Activated T-helper 1 cell treated with anti-CD3 and anti-CD28 coated beads, Interleukin-12 subunit alpha, Interleukin-12 subunit beta, Interleukin-2, Interleukin-4 antibody, amounts not matched to agents 30 ng/mL and 10 ng/mL and 1 ng/mL, durations not matched to agents 14 hours and 24 hours and 36 hours (primary cell): ENCODE results near the gene CAMTA1. TPM values are rescaled to one million over a fixed set of nuclear protein-coding genes. Genes with fewer than 3 reads are reported as not detected.

Source experiments
- DNase-seq: peaks from one replicate; pipeline ENCODE4 v3.0.0; 2021; ENCODE audit warnings: low spot score
- H3K27ac Mint-ChIP-seq: one replicate; pipeline ENCODE4 v1.8.0; 2021; ENCODE audit warnings: mild to moderate bottlenecking, mixed read lengths
- H3K27me3 Mint-ChIP-seq: one replicate; pipeline ENCODE4 v1.8.0; 2022; ENCODE audit warnings: mild to moderate bottlenecking, moderate library complexity, mixed read lengths; ENCODE audit not compliant: insufficient read depth
- H3K36me3 Mint-ChIP-seq: one replicate; pipeline ENCODE4 v1.8.0; 2021; ENCODE audit warnings: low read depth, mixed read lengths
- H3K4me1 Mint-ChIP-seq: one replicate; pipeline ENCODE4 v1.8.0; 2021; ENCODE audit warnings: low read depth, mixed read lengths
- H3K4me3 Mint-ChIP-seq: one replicate; pipeline ENCODE4 v1.8.0; 2021; ENCODE audit warnings: mild to moderate bottlenecking, moderate library complexity, mixed read lengths
- H3K9me3 Mint-ChIP-seq: one replicate; pipeline ENCODE4 v1.8.0; 2021; ENCODE audit warnings: mixed read lengths
- intact Hi-C: fragments of 100-400 bp; cut with micrococcal nuclease; formaldehyde crosslinking; loops from one replicate; pipeline ENCODE4 v1.15.1; 2024
- total RNA-seq: library from RNA; stranded (reverse); gene quantifications from 2 replicates; pipeline ENCODE4 v1.2.3, GENCODE V29; 2022

CAMTA1 gene
- total RNA-seq, 1 donor from 2014 or later: 57.2 TPM

- H3K27me3 Mint-ChIP-seq: no peaks in the 10 kb centered on the region
- H3K4me3 Mint-ChIP-seq: no peak overlapping the region
- no peak overlapping the region for H3K27ac Mint-ChIP-seq
- no peaks in the 10 kb centered on the region for H3K36me3 Mint-ChIP-seq
- H3K4me1 Mint-ChIP-seq: no peaks in the 10 kb centered on the region
- intact Hi-C loops: no loop called here
- H3K9me3 Mint-ChIP-seq: no peaks in the 10 kb centered on the region
- DNase-seq: no peak
These were observed 691.1 kb downstream of the CAMTA1 start for GRCh38 chr1:7476402-7476801.

- Mint-ChIP-seq H3K27ac (no peak overlapping the region), H3K9me3 (no peaks in the 10 kb centered on the region), H3K36me3 (no peaks in the 10 kb centered on the region), H3K27me3 (no peaks in the 10 kb centered on the region), H3K4me3 (no peak overlapping the region), H3K4me1 (no peaks in the 10 kb centered on the region)
- intact Hi-C loops: no loop called here
- no peak for DNase-seq
These were observed 691.8 kb downstream of the CAMTA1 start for GRCh38 chr1:7476861-7477547.

- DNase-seq: no peak
- Mint-ChIP-seq H3K4me1 (no peaks in the 10 kb centered on the region), H3K36me3 (no peaks in the 10 kb centered on the region), H3K4me3 (no peak overlapping the region), H3K9me3 (no peaks in the 10 kb centered on the region), H3K27me3 (no peaks in the 10 kb centered on the region), H3K27ac (no peak overlapping the region)
- intact Hi-C loops: no loop called here
These were observed 692.3 kb downstream of the CAMTA1 start for GRCh38 chr1:7477593-7477992.

DNA sequence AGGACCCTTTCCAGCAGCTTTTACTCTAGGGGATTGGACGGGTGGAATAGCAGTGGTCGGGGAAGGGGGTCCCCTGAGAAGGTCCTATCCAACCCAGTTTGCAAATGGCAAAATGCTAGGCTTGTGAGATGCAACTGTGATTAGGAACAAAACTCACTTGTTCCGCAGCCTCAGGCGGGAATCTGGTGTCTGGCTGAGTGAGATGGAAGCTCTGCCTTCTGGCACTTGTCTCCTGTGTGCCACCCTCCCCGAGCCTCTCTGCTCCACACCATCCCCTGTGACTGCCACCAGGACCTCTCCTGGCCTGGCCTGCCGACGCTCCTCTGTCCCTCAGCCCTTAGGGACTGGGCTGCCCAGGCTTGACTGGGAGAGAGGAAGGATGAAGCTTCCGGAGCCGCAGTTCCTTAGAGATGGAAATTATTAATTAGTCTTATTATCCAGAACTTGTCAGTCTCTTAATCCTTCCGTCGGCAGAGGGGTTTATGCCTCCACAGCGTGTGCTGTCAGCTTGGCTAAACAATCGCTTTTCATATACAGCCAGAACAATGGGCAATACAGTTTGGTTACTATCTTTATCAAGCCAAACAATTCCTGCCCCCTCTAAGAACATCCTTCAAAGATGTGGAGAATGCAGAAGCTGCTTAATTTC lies 693.0 kb downstream of the CAMTA1 start:
- H3K27ac Mint-ChIP-seq: no peak overlapping the region
- no peaks in the 10 kb centered on the region for H3K9me3 Mint-ChIP-seq
- no peaks in the 10 kb centered on the region for H3K36me3 Mint-ChIP-seq
- no peaks in the 10 kb centered on the region for H3K4me1 Mint-ChIP-seq
- H3K27me3 Mint-ChIP-seq: no peaks in the 10 kb centered on the region
- intact Hi-C loops: no loop called here
- no peak overlapping the region for H3K4me3 Mint-ChIP-seq
- no peak for DNase-seq

- Mint-ChIP-seq H3K27me3 (no peaks in the 10 kb centered on the region), H3K9me3 (no peaks in the 10 kb centered on the region), H3K4me3 (no peak overlapping the region), H3K4me1 (no peaks in the 10 kb centered on the region), H3K36me3 (no peaks in the 10 kb centered on the region), H3K27ac (no peak overlapping the region)
- DNase-seq: no peak
- intact Hi-C loops: no loop called here
These were observed 693.7 kb downstream of the CAMTA1 start for GRCh38 chr1:7478809-7479499.

GRCh38 chr1:7479571-7479970 lies 694.3 kb downstream of the CAMTA1 start:
- Mint-ChIP-seq H3K4me3 (no peak overlapping the region), H3K9me3 (no peaks in the 10 kb centered on the region), H3K27me3 (no peaks in the 10 kb centered on the region), H3K27ac (no peak overlapping the region), H3K4me1 (no peaks in the 10 kb centered on the region), H3K36me3 (no peaks in the 10 kb centered on the region)
- intact Hi-C loops: no loop called here
- DNase-seq: no peak

- Mint-ChIP-seq H3K27me3 (no peaks in the 10 kb centered on the region), H3K36me3 (no peaks in the 10 kb centered on the region), H3K4me1 (no peaks in the 10 kb centered on the region), H3K9me3 (no peaks in the 10 kb centered on the region), H3K27ac (no peak overlapping the region), H3K4me3 (no peak overlapping the region)
- no peak for DNase-seq
- intact Hi-C loops: no loop called here
These were observed 695.9 kb downstream of the CAMTA1 start for GRCh38 chr1:7481194-7481593.

GRCh38 chr1:7482077-7482476 lies 696.8 kb downstream of the CAMTA1 start:
- no peaks in the 10 kb centered on the region for H3K36me3 Mint-ChIP-seq
- H3K4me1 Mint-ChIP-seq: no peaks in the 10 kb centered on the region
- DNase-seq: no peak
- H3K27me3 Mint-ChIP-seq: no peaks in the 10 kb centered on the region
- no peaks in the 10 kb centered on the region for H3K9me3 Mint-ChIP-seq
- H3K4me3 Mint-ChIP-seq: no peak overlapping the region
- intact Hi-C loops: no loop called here
- H3K27ac Mint-ChIP-seq: no peak overlapping the region

DNA sequence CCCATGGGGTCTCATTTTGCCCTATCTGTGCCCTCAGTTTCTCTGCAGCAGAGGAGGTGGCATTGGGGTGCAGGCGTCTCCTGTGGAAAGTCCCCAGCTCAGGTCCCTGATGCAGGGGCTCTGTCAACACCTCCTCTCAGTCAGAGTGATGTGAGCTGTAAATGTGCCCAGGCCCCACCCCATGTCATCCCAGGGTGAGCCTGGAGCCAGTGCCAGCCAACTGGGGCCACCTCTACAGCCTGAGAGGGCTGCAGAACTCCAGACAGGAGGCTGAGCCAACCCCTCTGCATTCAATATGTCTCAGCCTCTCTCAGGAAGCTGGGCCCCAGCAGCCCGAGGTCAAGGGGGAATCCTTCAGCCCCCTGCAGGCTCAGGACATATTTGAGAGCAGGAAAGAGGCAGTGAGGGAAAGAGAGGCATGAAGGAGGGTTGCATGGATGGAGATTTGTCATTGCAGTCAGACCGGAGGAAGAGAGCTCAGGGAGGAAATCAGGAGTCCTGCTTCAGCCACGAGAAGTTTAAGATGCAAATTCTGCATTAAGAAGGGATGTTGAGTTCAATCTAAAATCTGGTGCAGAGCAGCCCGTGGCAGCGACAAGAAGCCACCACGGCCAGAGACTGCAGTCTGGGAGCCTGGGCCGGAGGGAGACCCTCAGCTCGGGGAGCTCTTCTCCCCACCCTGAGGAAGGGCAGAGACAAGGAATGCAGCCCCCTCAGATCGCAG lies 697.7 kb downstream of the CAMTA1 start:
- Mint-ChIP-seq H3K9me3 (no peaks in the 10 kb centered on the region), H3K4me3 (no peak overlapping the region), H3K27ac (no peak overlapping the region), H3K36me3 (no peaks in the 10 kb centered on the region), H3K27me3 (no peaks in the 10 kb centered on the region), H3K4me1 (no peaks in the 10 kb centered on the region)
- intact Hi-C loops: no loop called here
- no peak for DNase-seq

- H3K36me3 Mint-ChIP-seq: no peaks in the 10 kb centered on the region
- DNase-seq: no peak
- H3K4me3 Mint-ChIP-seq: no peak overlapping the region
- intact Hi-C loops: no loop called here
- H3K4me1 Mint-ChIP-seq: no peaks in the 10 kb centered on the region
- H3K27ac Mint-ChIP-seq: no peak overlapping the region
- no peaks in the 10 kb centered on the region for H3K9me3 Mint-ChIP-seq
- no peaks in the 10 kb centered on the region for H3K27me3 Mint-ChIP-seq
These were observed 698.6 kb downstream of the CAMTA1 start for GRCh38 chr1:7483634-7484383.

DNA sequence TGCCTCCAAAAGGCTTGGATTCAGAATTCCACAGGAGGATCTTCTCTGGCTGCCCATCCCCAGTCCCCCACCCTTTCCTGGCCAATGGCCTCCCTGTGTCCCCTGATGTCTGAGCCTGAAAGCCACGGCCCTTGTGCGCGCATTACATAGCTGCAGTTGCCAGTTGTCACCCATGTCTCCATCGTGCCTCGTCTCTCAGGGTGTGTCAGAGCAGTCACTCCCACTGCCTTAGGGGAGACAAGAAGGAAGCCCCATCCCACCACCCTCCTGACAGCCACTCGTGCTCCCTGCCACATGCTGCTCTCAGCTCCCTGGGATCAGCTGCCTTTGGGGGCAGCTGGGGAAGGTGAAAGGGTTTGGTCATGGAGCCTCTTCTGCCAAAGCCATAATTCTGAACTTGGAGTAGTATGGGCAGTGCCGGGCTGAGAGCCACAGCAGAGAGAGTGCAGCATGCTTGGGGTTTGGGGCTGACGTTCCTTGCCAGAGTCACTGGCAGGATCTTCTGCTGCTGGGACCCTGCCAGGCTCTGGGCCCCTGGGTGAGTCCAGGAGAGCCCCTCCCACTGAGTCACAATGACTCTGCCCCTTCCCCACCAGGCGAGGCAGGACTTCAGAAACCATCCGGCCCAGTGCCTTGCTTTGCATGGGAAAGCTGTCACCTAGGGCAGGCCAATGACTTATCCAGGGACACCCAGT lies 700.0 kb downstream of the CAMTA1 start:
- Mint-ChIP-seq H3K4me3 (no peak overlapping the region), H3K27ac (no peak overlapping the region), H3K9me3 (no peaks in the 10 kb centered on the region), H3K36me3 (no peaks in the 10 kb centered on the region), H3K27me3 (no peaks in the 10 kb centered on the region), H3K4me1 (no peaks in the 10 kb centered on the region)
- DNase-seq: no peak
- intact Hi-C loops: no loop called here

DNA sequence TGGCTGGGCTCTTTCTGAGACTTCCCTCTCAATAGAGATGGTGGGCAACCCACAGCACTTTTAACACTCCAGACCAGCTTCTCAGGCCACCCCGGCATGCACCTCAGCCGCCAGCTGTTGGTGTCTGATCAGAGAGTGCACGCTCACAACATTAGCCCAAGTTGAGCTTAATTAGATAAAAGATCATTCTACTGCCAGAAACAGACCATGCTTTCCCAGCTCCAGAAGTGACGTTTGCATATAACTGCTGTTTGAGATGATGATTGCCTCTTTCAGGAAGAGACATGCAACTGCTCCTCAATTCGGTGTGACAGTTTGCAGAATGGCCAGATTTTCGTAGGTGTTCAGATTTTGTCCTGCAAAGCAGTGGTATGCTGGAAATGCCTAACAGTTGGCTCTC lies 700.6 kb downstream of the CAMTA1 start:
- Mint-ChIP-seq H3K4me3 (no peak overlapping the region), H3K27me3 (no peaks in the 10 kb centered on the region), H3K27ac (no peak overlapping the region), H3K36me3 (no peaks in the 10 kb centered on the region), H3K4me1 (no peaks in the 10 kb centered on the region), H3K9me3 (no peaks in the 10 kb centered on the region)
- intact Hi-C loops: no loop called here
- no peak for DNase-seq
